Large intestine (tissue), 12 donors: ENCODE data around the gene APRT. TPM values are rescaled to one million over a fixed set of nuclear protein-coding genes. Genes with fewer than 3 reads are reported as not detected.

Experiments
- DNase-seq, 2 donors: peaks; one replicate each; pipeline versions ENCODE4 v3.0.0 to v3.0.0-alpha.2; 2013
- H3K27ac ChIP-seq: one replicate; pipeline ENCODE4 v1.5.1; 2013; ENCODE audit warnings: low read length
- H3K27me3 ChIP-seq: 2 replicates; pipeline ENCODE4 v1.6.1; 2013; ENCODE audit warnings: low read length; ENCODE audit not compliant: control insufficient read depth, insufficient read depth
- H3K36me3 ChIP-seq: 2 replicates; pipeline ENCODE4 v1.6.1; 2013; ENCODE audit warnings: low read length; ENCODE audit not compliant: control insufficient read depth, insufficient read depth
- H3K4me1 ChIP-seq: one replicate; pipeline ENCODE4 v1.6.1; 2013; ENCODE audit warnings: low read length; ENCODE audit not compliant: control insufficient read depth, insufficient read depth
- H3K4me3 ChIP-seq: one replicate; pipeline ENCODE4 v1.5.1; 2013; ENCODE audit warnings: low read length
- H3K9me3 ChIP-seq: one replicate; pipeline ENCODE4 v1.6.1; 2013; ENCODE audit warnings: mild to moderate bottlenecking, low read depth, low read length, moderate library complexity; ENCODE audit not compliant: control insufficient read depth
- WGBS: methylation state at CpG from one replicate; pipeline ENCODE4 v1.1.5; 2013; ENCODE audit warnings: low lambda C conversion rate; ENCODE audit not compliant: insufficient coverage; 5-methylcytosine and 5-hydroxymethylcytosine counted together
- long read RNA-seq, 11 donors: transcript quantifications; one replicate each; lab custom pipeline, GENCODE V29; 2026
- polyA plus RNA-seq: library from polyadenylated mRNA; unstranded; fragments of 120-200 nt; gene quantifications from one replicate; pipeline ENCODE4 v1.2.1, GENCODE V29; 2013

The APRT gene
- 117 TPM for polyA plus RNA-seq
- long read RNA-seq, donor 1, transcript APRT-202 (5 exons, 664 nt) = minor isoform, 10 of 59 reads
- long read RNA-seq, donor 1, transcript APRT-201 (5 exons, 947 nt) = major isoform, 37 of 59 reads
- long read RNA-seq, donor 1, partial matches to known transcripts = 0 of 59 reads
- long read RNA-seq, donor 1, other reads (novel, unspliced or antisense) = 9 of 59 reads
- long read RNA-seq, donor 2, transcript APRT-202 (5 exons, 664 nt) = minor isoform, 33 of 157 reads
- long read RNA-seq, donor 2, transcript APRT-201 (5 exons, 947 nt) = major isoform, 92 of 157 reads
- long read RNA-seq, donor 2, partial matches to known transcripts = 0 of 157 reads
- long read RNA-seq, donor 2, other reads (novel, unspliced or antisense) = 28 of 157 reads
- long read RNA-seq, donor 3 = 0 reads
- long read RNA-seq, donor 4, transcript APRT-201 (5 exons, 947 nt) = major isoform, 11 of 13 reads
- long read RNA-seq, donor 4, partial matches to known transcripts = 0 of 13 reads
- long read RNA-seq, donor 4, other reads (novel, unspliced or antisense) = 0 of 13 reads
- long read RNA-seq, donor 5, transcript APRT-201 (5 exons, 947 nt) = major isoform, 39 of 56 reads
- long read RNA-seq, donor 5, transcript APRT-202 (5 exons, 664 nt) = minor isoform, 12 of 56 reads
- long read RNA-seq, donor 5, partial matches to known transcripts = 0 of 56 reads
- long read RNA-seq, donor 5, other reads (novel, unspliced or antisense) = 5 of 56 reads
- long read RNA-seq, donor 6, transcript APRT-201 (5 exons, 947 nt) = major isoform, 56 of 108 reads
- long read RNA-seq, donor 6, transcript APRT-202 (5 exons, 664 nt) = minor isoform, 24 of 108 reads
- long read RNA-seq, donor 6, partial matches to known transcripts = 5 of 108 reads
- long read RNA-seq, donor 6, other reads (novel, unspliced or antisense) = 21 of 108 reads
- long read RNA-seq, donor 7, transcript APRT-201 (5 exons, 947 nt) = major isoform, 17 of 23 reads
- long read RNA-seq, donor 7, partial matches to known transcripts = 0 of 23 reads
- long read RNA-seq, donor 7, other reads (novel, unspliced or antisense) = 0 of 23 reads
- long read RNA-seq, donor 8, transcript APRT-210 (2 exons, 490 nt) = minor isoform, 6 of 181 reads
- long read RNA-seq, donor 8, transcript APRT-202 (5 exons, 664 nt) = minor isoform, 30 of 181 reads
- long read RNA-seq, donor 8, transcript APRT-201 (5 exons, 947 nt) = major isoform, 111 of 181 reads
- long read RNA-seq, donor 8, partial matches to known transcripts = 0 of 181 reads
- long read RNA-seq, donor 8, other reads (novel, unspliced or antisense) = 33 of 181 reads
- long read RNA-seq, donor 9, transcript APRT-201 (5 exons, 947 nt) = major isoform, 50 of 91 reads
- long read RNA-seq, donor 9, transcript APRT-202 (5 exons, 664 nt) = minor isoform, 15 of 91 reads
- long read RNA-seq, donor 9, partial matches to known transcripts = 0 of 91 reads
- long read RNA-seq, donor 9, other reads (novel, unspliced or antisense) = 22 of 91 reads
- long read RNA-seq, donor 10, transcript APRT-202 (5 exons, 664 nt) = minor isoform, 16 of 103 reads
- long read RNA-seq, donor 10, transcript APRT-201 (5 exons, 947 nt) = major isoform, 64 of 103 reads
- long read RNA-seq, donor 10, partial matches to known transcripts = 0 of 103 reads
- long read RNA-seq, donor 10, other reads (novel, unspliced or antisense) = 22 of 103 reads
- long read RNA-seq, donor 11, transcript APRT-202 (5 exons, 664 nt) = minor isoform, 17 of 89 reads
- long read RNA-seq, donor 11, transcript APRT-201 (5 exons, 947 nt) = major isoform, 52 of 89 reads
- long read RNA-seq, donor 11, partial matches to known transcripts = 0 of 89 reads
- long read RNA-seq, donor 11, other reads (novel, unspliced or antisense) = 15 of 89 reads

- no CpG with 5 or more reads among the region's 84 CpGs for WGBS
- H3K36me3 ChIP-seq = peaks cover 26% of the 10 kb centered on the region
- DNase-seq = peak; percentile 92 to 95
- H3K4me1 ChIP-seq = peaks cover 32% of the 10 kb centered on the region
- H3K9me3 ChIP-seq = peaks cover 2% of the 10 kb centered on the region
- H3K27ac ChIP-seq = peak within 1 kb of the TSS; percentile 95
- no peaks in the 10 kb centered on the region for H3K27me3 ChIP-seq
- peak within 1 kb of the TSS; percentile 76 for H3K4me3 ChIP-seq
Measured at GRCh38 chr16:88811769-88812512, at the start of gene APRT. Gene APRT, minus strand, starts transcription at chr16:88811928. Its CDS starts 29 bp downstream, at chr16:88811899.

DNA sequence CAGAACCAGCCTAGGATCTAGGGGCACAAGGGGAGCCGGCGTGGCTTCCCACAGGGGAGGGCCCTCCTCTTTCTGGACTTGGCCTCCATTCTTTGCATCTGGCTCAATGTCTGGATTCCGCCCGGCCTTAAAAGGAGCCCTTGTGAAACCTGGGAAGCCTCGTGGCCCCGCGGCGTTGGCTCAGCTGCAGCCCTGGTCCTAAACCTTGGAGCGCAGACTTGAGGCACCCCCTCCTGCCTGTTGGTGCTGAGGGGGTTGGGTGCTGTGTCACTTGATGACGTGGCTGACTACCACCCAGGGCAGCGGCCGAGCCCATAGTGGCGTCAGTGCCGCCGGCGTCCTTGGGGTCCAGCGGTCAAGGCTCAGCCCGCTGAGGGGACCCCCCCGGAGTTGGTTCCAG, 49.6 kb upstream of the APRT start:
- no CpG with 5 or more reads among the region's 19 CpGs for WGBS
- H3K4me3 ChIP-seq = no peak overlapping the region
- H3K4me1 ChIP-seq = peaks cover 8% of the 10 kb centered on the region
- H3K9me3 ChIP-seq = peaks cover 3% of the 10 kb centered on the region
- H3K27ac ChIP-seq = no peak overlapping the region
- no peak for DNase-seq
- no peaks in the 10 kb centered on the region for H3K27me3 ChIP-seq
- H3K36me3 ChIP-seq = peaks cover 41% of the 10 kb centered on the region

DNA sequence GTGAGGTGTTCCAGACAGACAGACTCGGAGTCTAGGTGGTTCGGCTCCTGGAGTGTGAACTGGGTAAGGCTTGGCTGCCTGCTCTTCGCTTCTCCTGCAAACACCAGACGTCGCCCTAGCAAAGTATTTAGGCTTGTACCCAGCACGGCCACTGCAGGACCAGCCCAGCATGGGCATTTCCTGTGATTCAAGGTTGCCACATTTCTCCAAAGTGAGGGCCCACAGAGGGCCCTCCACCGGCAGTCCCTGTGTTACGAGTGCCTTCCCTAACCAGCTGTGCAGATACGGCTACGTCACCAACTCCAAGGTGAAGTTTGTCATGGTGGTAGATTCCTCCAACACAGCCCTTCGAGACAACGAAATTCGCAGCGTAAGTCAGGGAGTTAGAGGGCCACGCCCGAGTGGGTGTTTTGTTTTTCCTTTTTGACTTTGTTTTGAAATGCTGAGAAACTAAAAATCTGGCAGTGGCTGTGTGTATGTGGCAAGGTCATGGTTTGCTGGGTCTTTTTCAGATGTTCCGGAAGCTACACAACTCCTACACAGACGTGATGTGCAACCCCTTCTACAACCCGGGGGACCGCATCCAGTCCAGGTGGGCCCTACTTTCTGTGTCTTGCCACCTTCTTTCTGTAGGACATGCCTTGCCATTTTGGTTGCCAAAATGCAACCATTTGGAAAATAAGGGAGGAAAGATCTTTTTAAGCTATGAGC, 47.8 kb upstream of the APRT start:
- Histone ChIP-seq H3K27ac (no peak overlapping the region), H3K27me3 (no peaks in the 10 kb centered on the region), H3K9me3 (peaks cover 3% of the 10 kb centered on the region), H3K36me3 (peaks cover 43% of the 10 kb centered on the region), H3K4me1 (peaks cover 17% of the 10 kb centered on the region), H3K4me3 (no peak overlapping the region)
- no peak for DNase-seq
- WGBS = 90% methylated on average over 2 of the region's 20 CpGs

DNA sequence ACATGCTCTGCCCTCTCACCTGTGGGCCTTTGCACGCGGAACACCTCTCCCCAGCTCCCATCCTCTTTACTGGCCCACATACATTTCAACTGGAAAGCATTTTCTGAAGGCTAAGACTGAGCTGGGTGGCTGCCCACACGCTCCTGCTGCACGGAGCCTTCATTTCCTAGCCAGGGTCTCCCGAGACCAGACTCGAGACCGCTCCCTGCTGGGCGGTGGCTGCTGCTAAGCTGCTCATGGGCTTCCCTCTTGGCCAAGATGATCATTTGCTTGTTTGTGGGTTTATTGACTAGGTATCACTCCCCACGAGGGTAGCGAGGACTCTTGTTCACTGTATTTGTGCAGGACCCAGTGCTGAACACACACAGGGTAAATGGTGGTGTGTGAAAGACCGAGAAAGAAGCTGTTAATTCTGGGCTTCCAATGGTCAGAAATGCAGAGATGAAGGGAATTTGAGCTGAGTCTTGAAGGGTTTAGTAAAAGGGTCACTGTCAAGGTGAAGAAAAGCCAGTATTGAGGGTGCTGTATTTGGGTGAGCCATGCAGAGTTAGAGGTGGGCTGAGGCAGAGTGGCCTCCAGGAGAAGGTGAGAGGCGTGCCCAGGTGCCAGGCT, 46.1 kb upstream of the APRT start:
- Histone ChIP-seq H3K4me1 (peaks cover 17% of the 10 kb centered on the region), H3K27ac (peak overlapping the region; percentile 70), H3K9me3 (peaks cover 3% of the 10 kb centered on the region), H3K27me3 (no peaks in the 10 kb centered on the region), H3K4me3 (peak overlapping the region; percentile 100), H3K36me3 (peaks cover 52% of the 10 kb centered on the region)
- peak; percentile 72 to 74 for DNase-seq
- no CpG with 5 or more reads among the region's 12 CpGs for WGBS

DNA sequence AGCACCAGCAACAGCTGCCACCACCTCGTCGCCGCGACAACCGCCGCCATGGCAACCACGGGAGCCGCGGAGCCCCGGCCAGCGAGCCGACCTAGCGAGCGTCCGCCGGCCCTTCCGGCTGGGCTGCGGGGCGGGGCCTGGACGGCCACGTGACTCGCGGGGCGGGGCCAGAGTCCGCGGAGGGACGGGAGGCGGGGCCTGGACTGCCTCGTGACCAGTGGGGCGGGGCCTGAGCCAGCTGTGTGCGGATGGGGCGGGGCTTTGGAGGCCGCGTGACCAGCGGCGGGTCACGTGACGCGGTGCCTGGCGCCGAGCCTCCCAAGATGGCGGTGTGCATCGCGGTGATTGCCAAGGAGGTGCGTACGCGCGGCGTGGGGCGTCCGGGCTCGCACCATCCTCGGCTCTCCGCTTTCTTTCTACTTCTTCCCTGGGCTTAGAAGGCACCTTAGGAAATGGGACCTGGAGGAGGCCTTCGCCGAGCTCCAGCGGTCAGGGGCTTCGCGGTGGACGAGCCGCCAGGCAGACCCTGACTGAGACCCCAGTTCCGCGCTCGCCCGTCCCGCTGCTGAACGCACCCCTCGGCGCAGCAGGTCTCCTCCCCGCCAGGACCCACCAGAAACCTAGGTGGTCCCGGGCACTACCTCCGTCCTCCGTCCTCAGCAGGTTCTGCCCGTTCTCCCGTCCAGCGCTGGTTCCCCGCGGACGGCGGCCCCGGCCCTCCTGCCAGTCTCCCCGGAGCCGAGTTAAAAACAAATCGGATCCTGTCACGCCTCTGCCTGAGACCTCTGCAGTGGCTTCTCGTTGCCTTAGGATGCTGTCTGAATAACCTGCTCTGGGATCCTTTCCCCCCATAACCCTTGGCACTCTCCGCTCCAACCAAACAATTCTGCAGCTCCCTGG, 45.4 kb upstream of the APRT start, which contains the start of the genes GALNS and TRAPPC2L:
GALNS (minus strand) TSS at position 120 of the 900 bp plus-strand sequence; CDS start at position 50, 70 bp downstream.
TRAPPC2L (plus strand) TSS at position 300 of the 900 bp plus-strand sequence; CDS start at position 324, 24 bp downstream.
- DNase-seq = peak; percentile 93 to 96
- Histone ChIP-seq H3K4me3 (peak within 1 kb of the TSS; percentile 100), H3K27ac (peak within 1 kb of the TSS; percentile 70), H3K9me3 (no peaks in the 10 kb centered on the region), H3K27me3 (no peaks in the 10 kb centered on the region), H3K36me3 (peaks cover 44% of the 10 kb centered on the region), H3K4me1 (peaks cover 17% of the 10 kb centered on the region)
- WGBS = no CpG with 5 or more reads among the region's 87 CpGs

DNA sequence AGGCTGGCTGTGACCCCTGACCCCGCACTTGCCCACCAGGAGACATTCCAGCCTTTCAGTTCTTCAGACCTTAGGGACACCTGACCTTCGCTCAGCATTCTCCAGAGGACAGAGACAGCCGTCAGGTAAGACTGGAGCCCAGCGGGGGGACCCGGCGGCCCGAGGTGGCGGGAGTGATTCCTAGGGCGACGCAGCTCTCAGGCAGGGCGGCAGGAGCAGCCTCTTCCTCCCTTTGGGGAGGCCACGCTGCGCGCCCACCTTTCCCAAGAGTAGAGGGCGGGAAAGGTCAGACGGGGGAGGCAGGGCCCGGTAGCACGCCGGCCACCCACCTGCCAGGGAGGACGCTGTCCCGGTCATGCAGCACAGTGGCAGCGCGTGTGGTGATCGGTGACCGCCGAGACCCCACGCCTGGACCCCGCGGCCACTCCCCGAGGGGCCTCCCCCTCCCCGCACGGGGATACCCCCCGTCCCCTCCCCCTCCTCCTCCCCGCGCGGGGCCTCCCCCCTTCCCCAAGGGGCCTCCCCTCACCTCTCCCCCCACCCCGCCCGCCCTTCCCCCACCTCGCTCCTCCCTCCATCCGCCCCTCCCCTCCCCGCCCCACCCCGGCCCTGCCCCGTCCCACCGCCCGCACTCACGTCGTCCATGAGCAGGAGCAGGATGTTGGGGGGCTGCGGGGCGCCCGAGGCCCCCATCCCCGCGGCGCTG, 44.5 kb upstream of the APRT start:
- peak overlapping the region; percentile 60 for H3K4me3 ChIP-seq
- peak in 1 of 2 donors; percentile 18 for DNase-seq
- no CpG with 5 or more reads among the region's 53 CpGs for WGBS
- peaks cover 3% of the 10 kb centered on the region for H3K9me3 ChIP-seq
- H3K4me1 ChIP-seq = peaks cover 17% of the 10 kb centered on the region
- no peak overlapping the region for H3K27ac ChIP-seq
- H3K27me3 ChIP-seq = no peaks in the 10 kb centered on the region
- peaks cover 38% of the 10 kb centered on the region for H3K36me3 ChIP-seq

- Histone ChIP-seq H3K27ac (no peak overlapping the region), H3K4me1 (peaks cover 17% of the 10 kb centered on the region), H3K27me3 (no peaks in the 10 kb centered on the region), H3K9me3 (peaks cover 3% of the 10 kb centered on the region), H3K4me3 (peak overlapping the region; percentile 60), H3K36me3 (peaks cover 35% of the 10 kb centered on the region)
- no CpG with 5 or more reads among the region's 13 CpGs for WGBS
- DNase-seq = no peak
Measured at GRCh38 chr16:88855736-88856121, 44.0 kb upstream of the APRT start.
